A673 (cell line): Measurements from ENCODE around the gene CAMKV.

Source experiments
- CTCF ChIP-seq: fragments of 300-800, 200-600 bp; sonication (generic); conservative IDR thresholded peaks from 2 replicates; pipeline ENCODE4 v1.5.1; 2017; ENCODE audit warnings: low read depth, mild to moderate bottlenecking, antibody characterized with exemption, low read length, moderate library complexity, mixed read lengths
- EZH2 ChIP-seq: fragments of 200-600 bp; sonication (generic); IDR thresholded peaks from 2 replicates; pipeline ENCODE4 v1.6.1; 2017; ENCODE audit warnings: borderline replicate concordance, low read depth, mild to moderate bottlenecking, mixed read lengths, antibody characterized with exemption, low read length; ENCODE audit not compliant: poor library complexity, severe bottlenecking

GRCh38 chr3:49865198-49865784 lies 4.4 kb downstream of the CAMKV start:
- no peak for TF ChIP-seq CTCF
- TF ChIP-seq EZH2, result no peak
